ENCODE measurements around the gene DHX57.

DNA sequence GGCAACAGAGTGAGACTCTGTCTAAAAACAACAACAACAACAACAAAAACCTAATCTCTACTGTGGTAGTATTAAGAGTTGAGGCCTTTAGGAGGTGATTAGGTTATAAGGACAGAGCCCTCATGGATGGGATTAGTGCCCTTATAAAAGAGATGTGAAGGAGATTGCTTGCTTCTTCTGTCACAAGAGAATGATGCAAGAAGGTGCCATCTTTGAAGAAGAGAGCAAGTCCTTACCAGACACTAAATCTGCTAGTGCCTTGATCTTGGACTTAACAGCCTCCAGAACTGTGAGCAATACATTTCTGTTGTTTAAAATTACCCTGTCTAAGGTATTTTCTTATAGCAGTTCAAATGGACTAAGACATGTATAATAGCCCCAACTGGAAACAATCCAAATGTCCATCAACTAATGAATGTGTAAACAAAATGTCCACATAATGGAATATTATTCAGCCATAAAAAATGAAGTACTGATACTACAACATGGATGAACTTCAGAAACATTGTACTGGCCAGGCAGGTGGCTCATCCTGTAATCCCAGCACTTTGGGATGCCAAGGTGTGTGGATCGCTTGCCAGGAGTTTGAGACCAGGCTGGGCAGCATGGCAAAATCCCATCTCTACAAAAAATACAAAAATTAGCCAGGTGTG, 12.3 kb upstream of the DHX57 start:
- no peak for TF ChIP-seq POLR2A (IDR thresholded peaks at IDR 0.05; ENCODE audit: low read length)
- TF ChIP-seq GATA1 (IDR thresholded peaks at IDR 0.05; ENCODE audit: low read depth, low read length), result no peak
